A549 (cell line): ENCODE results near the gene FRAT2. TPM values are rescaled to one million over a fixed set of nuclear protein-coding genes. Genes with fewer than 3 reads are reported as not detected.

Source experiments
- BHLHE40 ChIP-seq: IDR thresholded peaks from 2 replicates; pipeline ENCODE4 v1.6.1; 2012; ENCODE audit warnings: low read depth, low read length, inconsistent platforms
- CEBPB ChIP-seq, 2 experiments: fragments of >200 bp in 1 of 2; sonication (Bioruptor Twin) in 1 of 2; formaldehyde crosslinking in 1 of 2; IDR thresholded peaks; 2 replicates each; pipeline ENCODE4 v1.6.1; 2012 to 2016
- CHD4 ChIP-seq: fragments of 200-600 bp; sonication (generic); IDR thresholded peaks from 2 replicates; pipeline ENCODE4 v1.6.1; 2016; ENCODE audit warnings: antibody characterized with exemption, mild to moderate bottlenecking, borderline replicate concordance
- EHF ChIP-seq: fragments of 250-450 bp; sonication (Bioruptor Pico); IDR thresholded peaks from 2 replicates; pipeline ENCODE4 v1.5.0; 2020; ENCODE audit warnings: mild to moderate bottlenecking
- ESRRA ChIP-seq: fragments of 150-350 bp; IDR thresholded peaks from 2 replicates; pipeline ENCODE4 v1.6.1; 2014; ENCODE audit warnings: mild to moderate bottlenecking, low read length, borderline replicate concordance
- FOSB ChIP-seq: fragments of 250-450 bp; sonication (Bioruptor Pico); IDR thresholded peaks from 2 replicates; pipeline ENCODE4 v1.5.0; 2020; ENCODE audit warnings: mild to moderate bottlenecking, moderate library complexity
- FOXS1 ChIP-seq: fragments of 250-450 bp; sonication (Bioruptor Pico); IDR thresholded peaks from 2 replicates; pipeline ENCODE4 v1.5.0; 2020; ENCODE audit warnings: mild to moderate bottlenecking, moderate library complexity
- HDAC2 ChIP-seq: fragments of 200-600 bp; sonication (generic); IDR thresholded peaks from 2 replicates; pipeline ENCODE4 v1.6.1; 2016
- HES2 ChIP-seq: fragments of >200 bp; sonication (Bioruptor Twin); formaldehyde crosslinking; IDR thresholded peaks from 2 replicates; pipeline ENCODE4 v1.6.1; 2016
- HOXA7 ChIP-seq: fragments of 250-450 bp; sonication (Bioruptor Pico); IDR thresholded peaks from 2 replicates; pipeline ENCODE4 v1.5.0; 2020; ENCODE audit warnings: mild to moderate bottlenecking, moderate library complexity
- HOXB5 ChIP-seq: fragments of 250-450 bp; sonication (Bioruptor Pico); IDR thresholded peaks from 2 replicates; pipeline ENCODE4 v1.5.0; 2020; ENCODE audit warnings: mild to moderate bottlenecking, moderate library complexity
- JUN ChIP-seq, 2 experiments: fragments of >200 bp; sonication (Bioruptor Twin); formaldehyde crosslinking; IDR thresholded peaks; 2 replicates in 1 of 2; 3 replicates in 1 of 2; pipeline ENCODE4 v1.6.1; 2016 to 2017
- JUNB ChIP-seq: fragments of >200 bp; sonication (Bioruptor Twin); formaldehyde crosslinking; IDR thresholded peaks from 2 replicates; pipeline ENCODE4 v1.6.1; 2016
- KDM1A ChIP-seq: fragments of 200-600 bp; sonication (generic); IDR thresholded peaks from 2 replicates; pipeline ENCODE4 v1.6.1; 2016; ENCODE audit warnings: low read depth, mild to moderate bottlenecking
- KDM5A ChIP-seq: fragments of 200-600 bp; sonication (generic); IDR thresholded peaks from 2 replicates; pipeline ENCODE4 v1.6.1; 2016; ENCODE audit warnings: antibody characterized with exemption, mild to moderate bottlenecking
- MAFK ChIP-seq: fragments of 450-650 bp; IDR thresholded peaks from 2 replicates; pipeline ENCODE4 v1.6.1; 2014; ENCODE audit not compliant: partially characterized antibody
- MAZ ChIP-seq: fragments of 150-350 bp; IDR thresholded peaks from 2 replicates; pipeline ENCODE4 v1.6.1; 2014; ENCODE audit warnings: antibody characterized with exemption, low read depth, low read length, borderline replicate concordance
- MYC ChIP-seq: IDR thresholded peaks from 2 replicates; pipeline ENCODE4 v1.6.1; 2012; ENCODE audit warnings: mild to moderate bottlenecking, inconsistent platforms, low read length, improper control_type of control experiment, borderline replicate concordance
- PHF8 ChIP-seq: fragments of 200-600 bp; sonication (generic); IDR thresholded peaks from 2 replicates; pipeline ENCODE4 v1.6.1; 2016; ENCODE audit warnings: low read depth, mild to moderate bottlenecking, antibody characterized with exemption, moderate library complexity, borderline replicate concordance
- POLR2A ChIP-seq: IDR thresholded peaks from 2 replicates; pipeline ENCODE4 v1.6.1; 2012; ENCODE audit warnings: mild to moderate bottlenecking, low read length
- POLR2AphosphoS2 ChIP-seq: conservative IDR thresholded peaks from 2 replicates; pipeline ENCODE4 v1.6.1; 2012; ENCODE audit warnings: low read length, improper control_type of control experiment, inconsistent platforms
- RARB ChIP-seq: fragments of 250-450 bp; sonication (Bioruptor Pico); IDR thresholded peaks from 2 replicates; pipeline ENCODE4 v1.8.0; 2021; ENCODE audit warnings: mild to moderate bottlenecking, moderate library complexity
- REST ChIP-seq: fragments of 200-600 bp; sonication (generic); IDR thresholded peaks from 2 replicates; pipeline ENCODE4 v1.6.1; 2016; ENCODE audit warnings: antibody characterized with exemption, mild to moderate bottlenecking, moderate library complexity
- RFX5 ChIP-seq: fragments of 450-650 bp; IDR thresholded peaks from 2 replicates; pipeline ENCODE4 v1.7.1; 2014; ENCODE audit warnings: antibody characterized with exemption, mild to moderate bottlenecking, moderate library complexity
- RNF2 ChIP-seq: fragments of 200-600 bp; sonication (generic); IDR thresholded peaks from 2 replicates; pipeline ENCODE4 v1.6.1; 2016; ENCODE audit warnings: low read depth, mild to moderate bottlenecking, antibody characterized with exemption, moderate library complexity, borderline replicate concordance
- SMC3 ChIP-seq: fragments of >200 bp; sonication (Bioruptor Twin); formaldehyde crosslinking; IDR thresholded peaks from 3 replicates; pipeline ENCODE4 v1.6.1; 2018; ENCODE audit warnings: inconsistent platforms
- SREBF2 ChIP-seq: fragments of 450-650 bp; IDR thresholded peaks from 2 replicates; pipeline ENCODE4 v1.6.1; 2014; ENCODE audit warnings: mild to moderate bottlenecking, moderate library complexity
- TP53 ChIP-seq: fragments of 250-450 bp; sonication (Bioruptor Pico); IDR thresholded peaks from 2 replicates; pipeline ENCODE4 v1.5.0; 2021; ENCODE audit warnings: mild to moderate bottlenecking, moderate library complexity
- ZNF302 ChIP-seq: fragments of 250-450 bp; sonication (Bioruptor Pico); IDR thresholded peaks from 2 replicates; pipeline ENCODE4 v1.9.0; 2021; ENCODE audit warnings: inconsistent platforms, mild to moderate bottlenecking, moderate library complexity
- ZSCAN20 ChIP-seq: fragments of 250-450 bp; sonication (Bioruptor Pico); IDR thresholded peaks from 2 replicates; pipeline ENCODE4 v1.8.0; 2022; ENCODE audit warnings: mild to moderate bottlenecking, moderate library complexity
- polyA plus RNA-seq, 4 experiments: library from polyadenylated mRNA; depleted of rRNA in 3 of 4; stranded (reverse); fragments of >200 nt; fragmentation: RNase III in 1 of 4; extraction: RNeasy Plus Mini Kit Qiagen cat#74134 plus additional on column Dnase treatment in 1 of 4; gene quantifications; 2 replicates in 3 of 4; 3 replicates in 1 of 4; pipeline ENCODE4 v1.2.3, GENCODE V29; 2011 to 2017
- TF ChIP-seq, protein P1 (sequence below): fragments of 150-350 bp; IDR thresholded peaks from 2 replicates; pipeline ENCODE4 v1.6.1; 2014; ENCODE audit warnings: low read depth, mild to moderate bottlenecking, low read length
- TF ChIP-seq, protein P2 (sequence below): fragments of 250-450 bp; sonication (Bioruptor Pico); IDR thresholded peaks from 2 replicates; pipeline ENCODE4 v1.5.0; 2020; ENCODE audit warnings: low read depth, mild to moderate bottlenecking, moderate library complexity
- TF ChIP-seq, protein P3 (sequence below): IDR thresholded peaks from 2 replicates; pipeline ENCODE4 v1.6.1; 2012; ENCODE audit warnings: low read depth, borderline replicate concordance
- TF ChIP-seq, protein P4 (sequence below): IDR thresholded peaks from 2 replicates; pipeline ENCODE4 v1.6.1; 2012
- TF ChIP-seq, protein P5 (sequence below): fragments of >200 bp; sonication (Bioruptor Twin); formaldehyde crosslinking; IDR thresholded peaks from 3 replicates; pipeline ENCODE4 v1.5.1; 2016

The FRAT2 gene
- polyA plus RNA-seq, 2 of the 4 experiments (the other 2 are of a cell fraction) = 4.1 to 5.0 TPM

DNA sequence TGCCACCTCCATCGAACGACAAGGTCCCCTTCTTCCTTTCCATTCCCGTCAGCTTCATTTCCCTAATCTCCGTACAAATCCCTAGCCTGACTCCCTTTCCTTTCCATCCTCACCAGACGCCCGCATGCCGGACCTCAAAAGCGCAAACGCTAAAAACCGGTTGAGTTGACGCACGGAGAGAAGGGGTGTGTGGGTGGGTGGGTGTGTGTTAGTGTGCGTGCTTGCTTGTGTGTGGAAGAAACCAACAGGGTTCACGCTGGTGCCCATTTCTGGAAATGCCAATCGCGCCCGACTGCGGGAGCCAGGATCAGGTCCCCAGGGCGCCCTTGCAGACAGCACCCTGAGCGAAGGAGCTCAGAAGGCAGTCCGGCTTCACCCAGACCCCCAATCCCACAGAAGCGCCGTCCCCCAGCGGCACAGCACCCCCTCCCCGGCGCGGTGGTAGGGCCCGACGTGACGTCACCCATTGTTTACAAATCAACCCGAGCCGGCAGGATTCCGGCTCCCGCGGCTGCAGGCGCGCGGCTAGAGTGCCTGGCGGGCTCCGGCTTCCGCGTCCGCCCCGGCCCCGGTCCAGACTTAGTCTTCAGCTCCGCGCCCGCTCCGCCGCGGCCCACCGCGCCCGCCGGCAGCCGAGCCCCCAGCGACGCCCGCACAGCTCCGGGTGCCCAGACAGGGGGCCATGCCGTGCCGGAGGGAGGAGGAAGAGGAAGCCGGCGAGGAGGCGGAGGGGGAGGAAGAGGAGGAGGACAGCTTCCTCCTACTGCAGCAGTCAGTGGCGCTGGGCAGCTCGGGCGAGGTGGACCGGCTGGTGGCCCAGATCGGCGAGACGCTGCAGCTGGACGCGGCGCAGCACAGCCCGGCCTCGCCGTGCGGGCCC lies 15.5 kb downstream of the FRAT2 start, which contains the start of gene FRAT1 (continued):
- TF ChIP-seq, protein P1, sequence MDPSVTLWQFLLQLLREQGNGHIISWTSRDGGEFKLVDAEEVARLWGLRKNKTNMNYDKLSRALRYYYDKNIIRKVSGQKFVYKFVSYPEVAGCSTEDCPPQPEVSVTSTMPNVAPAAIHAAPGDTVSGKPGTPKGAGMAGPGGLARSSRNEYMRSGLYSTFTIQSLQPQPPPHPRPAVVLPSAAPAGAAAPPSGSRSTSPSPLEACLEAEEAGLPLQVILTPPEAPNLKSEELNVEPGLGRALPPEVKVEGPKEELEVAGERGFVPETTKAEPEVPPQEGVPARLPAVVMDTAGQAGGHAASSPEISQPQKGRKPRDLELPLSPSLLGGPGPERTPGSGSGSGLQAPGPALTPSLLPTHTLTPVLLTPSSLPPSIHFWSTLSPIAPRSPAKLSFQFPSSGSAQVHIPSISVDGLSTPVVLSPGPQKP = no peak
- TF ChIP-seq, protein P2, sequence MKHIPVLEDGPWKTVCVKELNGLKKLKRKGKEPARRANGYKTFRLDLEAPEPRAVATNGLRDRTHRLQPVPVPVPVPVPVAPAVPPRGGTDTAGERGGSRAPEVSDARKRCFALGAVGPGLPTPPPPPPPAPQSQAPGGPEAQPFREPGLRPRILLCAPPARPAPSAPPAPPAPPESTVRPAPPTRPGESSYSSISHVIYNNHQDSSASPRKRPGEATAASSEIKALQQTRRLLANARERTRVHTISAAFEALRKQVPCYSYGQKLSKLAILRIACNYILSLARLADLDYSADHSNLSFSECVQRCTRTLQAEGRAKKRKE (CRISPR knock-in tag) = no peak
- 0 out of 2 replicates have a peak, but pooled peaks have one; percentile 11 for TF ChIP-seq HOXA7 (CRISPR knock-in tag)
- TF ChIP-seq ESRRA = no peak
- TF ChIP-seq REST = no peak
- no peak for TF ChIP-seq HDAC2
- no peak for TF ChIP-seq CEBPB (IDR thresholded peaks at IDR 0.05)
- TF ChIP-seq MAFK = no peak
- TF ChIP-seq JUN (IDR thresholded peaks at IDR 0.05) = peak in 1 of 2 experiments; percentile 76; a peak in 3 of 5 replicates
- no peak for TF ChIP-seq SREBF2
- peak; percentile 36 for TF ChIP-seq POLR2A
- TF ChIP-seq POLR2AphosphoS2 = no peak
- no peak for TF ChIP-seq JUNB
- no peak for TF ChIP-seq RARB (CRISPR knock-in tag)
- TF ChIP-seq BHLHE40 = peak; percentile 75
- TF ChIP-seq, protein P3, sequence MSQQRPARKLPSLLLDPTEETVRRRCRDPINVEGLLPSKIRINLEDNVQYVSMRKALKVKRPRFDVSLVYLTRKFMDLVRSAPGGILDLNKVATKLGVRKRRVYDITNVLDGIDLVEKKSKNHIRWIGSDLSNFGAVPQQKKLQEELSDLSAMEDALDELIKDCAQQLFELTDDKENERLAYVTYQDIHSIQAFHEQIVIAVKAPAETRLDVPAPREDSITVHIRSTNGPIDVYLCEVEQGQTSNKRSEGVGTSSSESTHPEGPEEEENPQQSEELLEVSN = no peak; the same call in 1 of the 2 replicates
- 0 out of 2 replicates have a peak, but pooled peaks have one; percentile 19 for TF ChIP-seq HOXB5 (CRISPR knock-in tag)
- TF ChIP-seq RNF2 = no peak
- TF ChIP-seq MAZ = no peak
- TF ChIP-seq TP53 (CRISPR knock-in tag) = no peak
- TF ChIP-seq EHF (CRISPR knock-in tag) = no peak; the same call in 1 of the 2 replicates
- TF ChIP-seq, protein P4, sequence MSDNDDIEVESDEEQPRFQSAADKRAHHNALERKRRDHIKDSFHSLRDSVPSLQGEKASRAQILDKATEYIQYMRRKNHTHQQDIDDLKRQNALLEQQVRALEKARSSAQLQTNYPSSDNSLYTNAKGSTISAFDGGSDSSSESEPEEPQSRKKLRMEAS = peak; percentile 88
- no peak for TF ChIP-seq HES2
- TF ChIP-seq KDM1A = no peak
- TF ChIP-seq MYC = no peak
- no peak for TF ChIP-seq CHD4
- no peak for TF ChIP-seq ZSCAN20 (CRISPR knock-in tag)
- peak; percentile 93 for TF ChIP-seq PHF8
- no peak for TF ChIP-seq FOSB
- peak; percentile 85 for TF ChIP-seq FOXS1
- TF ChIP-seq, protein P5, sequence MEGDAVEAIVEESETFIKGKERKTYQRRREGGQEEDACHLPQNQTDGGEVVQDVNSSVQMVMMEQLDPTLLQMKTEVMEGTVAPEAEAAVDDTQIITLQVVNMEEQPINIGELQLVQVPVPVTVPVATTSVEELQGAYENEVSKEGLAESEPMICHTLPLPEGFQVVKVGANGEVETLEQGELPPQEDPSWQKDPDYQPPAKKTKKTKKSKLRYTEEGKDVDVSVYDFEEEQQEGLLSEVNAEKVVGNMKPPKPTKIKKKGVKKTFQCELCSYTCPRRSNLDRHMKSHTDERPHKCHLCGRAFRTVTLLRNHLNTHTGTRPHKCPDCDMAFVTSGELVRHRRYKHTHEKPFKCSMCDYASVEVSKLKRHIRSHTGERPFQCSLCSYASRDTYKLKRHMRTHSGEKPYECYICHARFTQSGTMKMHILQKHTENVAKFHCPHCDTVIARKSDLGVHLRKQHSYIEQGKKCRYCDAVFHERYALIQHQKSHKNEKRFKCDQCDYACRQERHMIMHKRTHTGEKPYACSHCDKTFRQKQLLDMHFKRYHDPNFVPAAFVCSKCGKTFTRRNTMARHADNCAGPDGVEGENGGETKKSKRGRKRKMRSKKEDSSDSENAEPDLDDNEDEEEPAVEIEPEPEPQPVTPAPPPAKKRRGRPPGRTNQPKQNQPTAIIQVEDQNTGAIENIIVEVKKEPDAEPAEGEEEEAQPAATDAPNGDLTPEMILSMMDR = no peak
- TF ChIP-seq KDM5A = no peak
- no peak for TF ChIP-seq ZNF302
- no peak for TF ChIP-seq RFX5
- TF ChIP-seq SMC3 = no peak
